ENCODE data around the gene JAK1. TPM values are rescaled to one million over a fixed set of nuclear protein-coding genes. Genes with fewer than 3 reads are reported as not detected.

JAK1 gene
- total and polyA plus RNA-seq, 9 of the 15 experiments (the other 6 are each of a cell fraction or from before 2014, with no cell fraction given) = 9.7 to 44.1 (median 42.5) TPM

DNA sequence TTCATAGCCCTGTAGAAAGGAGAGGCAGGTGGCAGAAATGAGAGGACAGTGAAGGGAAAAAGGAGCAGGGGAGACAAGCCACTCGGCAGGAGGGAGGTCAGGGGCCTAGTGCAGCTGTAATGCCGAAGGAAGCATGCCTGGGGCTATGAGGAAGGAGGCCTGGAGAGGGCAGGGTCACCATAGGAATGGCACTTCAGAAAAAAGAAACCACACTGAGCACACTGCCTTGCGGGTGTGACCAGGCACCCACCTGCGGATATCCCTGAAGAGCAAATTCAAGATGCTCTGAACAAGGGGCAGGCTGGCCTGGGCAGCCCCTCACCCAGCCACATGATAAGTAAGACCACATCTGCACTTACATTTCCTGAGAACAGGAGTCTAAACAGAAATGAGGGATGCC is 104.7 kb downstream of the JAK1 start:
- Histone ChIP-seq H3K27me3 (ENCODE audit: control insufficient read depth in 2 of 2, insufficient read depth in 2 of 2, low read length in 2 of 2) (no peaks in the 10 kb centered on the region), H4K20me1 (replicated peaks; ENCODE audit: control insufficient read depth, insufficient read depth, low read length) (no peaks in the 10 kb centered on the region), H3K9ac (ENCODE audit: insufficient read depth in 1 of 2, low read depth in 2 of 2, low read length in 2 of 2) (no peak overlapping the region), H3K9me1 (ENCODE audit: control insufficient read depth, insufficient read depth, low read length) (peaks cover 6% of the 10 kb centered on the region), H3K27ac (ENCODE audit: extremely low read depth, low read depth, low read length) (no peak overlapping the region), H3K4me2 (ENCODE audit: insufficient read depth, low read length) (no peak overlapping the region), H2AFZ (ENCODE audit: low read depth, low read length) (no peak overlapping the region), H3K79me2 (ENCODE audit: control insufficient read depth, insufficient read depth, low read length) (0 out of 3 replicates have a peak, but pooled peaks cover 3% of the 10 kb centered on the region), H3K36me3 (ENCODE audit: control insufficient read depth, insufficient read depth, low read length) (peaks cover 60% of the 10 kb centered on the region), H3K9me3 (replicated peaks; ENCODE audit: control insufficient read depth, insufficient read depth, low read depth, low read length) (no peaks in the 10 kb centered on the region; the same call in 1 of the 2 replicates), H3K4me3 (no peak overlapping the region), H3K4me1 (replicated peaks in 1 of 2; ENCODE audit: control insufficient read depth in 2 of 2, insufficient read depth in 2 of 2, low read length in 2 of 2) (peaks cover 7 to 22% of the 10 kb centered on the region in 2 experiments)
- CTCF ChIA-PET (ENCODE audit: low intra/inter-chr PET ratio) = interaction anchor here (0.6 kb wide), 1 partner anchor 590 kb away, joined by 3 read pairs; no protein-coding TSS in a partner anchor
- DNase-seq (ENCODE audit: extremely low read depth in 1 of 4, low spot score in 3 of 4) = no peak
- no TSS peak for BruUV-seq (replicated peaks)
- intact Hi-C loops (cut with micrococcal nuclease) (loop anchor here (5.0 kb wide), 1 partner anchor 161 kb away; no protein-coding TSS in a partner anchor), in situ Hi-C loops (cut with MboI) (no loop called here)
- POLR2A ChIA-PET = no interaction called here
- TF ChIP-seq, protein P1, sequence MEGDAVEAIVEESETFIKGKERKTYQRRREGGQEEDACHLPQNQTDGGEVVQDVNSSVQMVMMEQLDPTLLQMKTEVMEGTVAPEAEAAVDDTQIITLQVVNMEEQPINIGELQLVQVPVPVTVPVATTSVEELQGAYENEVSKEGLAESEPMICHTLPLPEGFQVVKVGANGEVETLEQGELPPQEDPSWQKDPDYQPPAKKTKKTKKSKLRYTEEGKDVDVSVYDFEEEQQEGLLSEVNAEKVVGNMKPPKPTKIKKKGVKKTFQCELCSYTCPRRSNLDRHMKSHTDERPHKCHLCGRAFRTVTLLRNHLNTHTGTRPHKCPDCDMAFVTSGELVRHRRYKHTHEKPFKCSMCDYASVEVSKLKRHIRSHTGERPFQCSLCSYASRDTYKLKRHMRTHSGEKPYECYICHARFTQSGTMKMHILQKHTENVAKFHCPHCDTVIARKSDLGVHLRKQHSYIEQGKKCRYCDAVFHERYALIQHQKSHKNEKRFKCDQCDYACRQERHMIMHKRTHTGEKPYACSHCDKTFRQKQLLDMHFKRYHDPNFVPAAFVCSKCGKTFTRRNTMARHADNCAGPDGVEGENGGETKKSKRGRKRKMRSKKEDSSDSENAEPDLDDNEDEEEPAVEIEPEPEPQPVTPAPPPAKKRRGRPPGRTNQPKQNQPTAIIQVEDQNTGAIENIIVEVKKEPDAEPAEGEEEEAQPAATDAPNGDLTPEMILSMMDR (IDR thresholded peaks at IDR 0.05 in 2 of 3, conservative IDR thresholded peaks at IDR 0.05 in 1 of 3; ENCODE audit: insufficient read depth in 2 of 3, low read depth in 1 of 3, low read length in 3 of 3) = peak in 2 of 3 experiments; percentile 29 to 30; a peak in 2 of 6 replicates
- TF ChIP-seq GTF2F1 (IDR thresholded peaks at IDR 0.05; ENCODE audit: low read depth, low read length) (no peak), RAD21 (CRISPR knock-in tag; conservative IDR thresholded peaks at IDR 0.05 in 1 of 2, IDR thresholded peaks at IDR 0.05 in 1 of 2) (peak in 1 of 2 experiments; percentile 37; a peak in 1 of 4 replicates)
- no peak for FAIRE-seq
- WGBS (ENCODE audit: insufficient coverage, low coverage, missing lambda C conversion rate) = 88% methylated on average over 4 of the region's 4 CpGs
- ATAC-seq = no peak

Measured in K562 (cell line).